ENCODE data around the gene SLC25A42.

GRCh38 chr19:19074196-19074882, 10.5 kb downstream of the SLC25A42 start:
- TF ChIP-seq CTCF (IDR thresholded peaks at IDR 0.05) (no peak), POLR2A (IDR thresholded peaks at IDR 0.05) (no peak)
